A673 (cell line): Measurements from ENCODE around the gene KRT80. TPM values are rescaled to one million over a fixed set of nuclear protein-coding genes. Genes with fewer than 3 reads are reported as not detected.
A peak's percentile ranks its signal among the peaks of the same experiment; 100 is the strongest.

Source experiments
- BruUV-seq: library from RNA; stranded (reverse); fragments of 400-500 nt; replicated peaks from 2 replicates; lab custom pipeline; 2021; lab: Mats Ljungman, UMichigan
- CTCF ChIA-PET: fragments of 300-600 bp; sonication (Branson Sonifier 250); formaldehyde crosslinking; loops from one replicate; lab custom pipeline; 2022; ENCODE audit warnings: antibody characterized with exemption; lab: Charles Lee
- POLR2A ChIA-PET: fragments of 300-600 bp; sonication (Branson Sonifier 250); formaldehyde crosslinking; loops from one replicate; lab custom pipeline; 2022; ENCODE audit warnings: antibody characterized with exemption; ENCODE audit not compliant: low non-redundant PET; lab: Charles Lee
- DNase-seq: peaks from one replicate; pipeline ENCODE4 v3.0.0-alpha.2; 2015; ENCODE audit warnings: low spot score
- H3K27ac ChIP-seq: fragments of 200-600 bp; sonication (generic); 2 replicates; pipeline ENCODE4 v1.5.1; 2016; ENCODE audit warnings: mixed run types, low read depth, mild to moderate bottlenecking, mixed read lengths, antibody characterized with exemption, low read length; ENCODE audit not compliant: poor library complexity, severe bottlenecking
- H3K27me3 ChIP-seq: fragments of 200-600 bp; sonication (generic); replicated peaks from 2 replicates; pipeline ENCODE4 v1.6.1; 2017; ENCODE audit warnings: mixed run types, low read depth, mild to moderate bottlenecking, mixed read lengths, antibody characterized with exemption, low read length; ENCODE audit not compliant: insufficient read depth, poor library complexity
- H3K36me3 ChIP-seq: fragments of 200-600 bp; sonication (generic); 2 replicates; pipeline ENCODE4 v1.6.1; 2016; ENCODE audit warnings: mixed run types, mild to moderate bottlenecking, mixed read lengths, antibody characterized with exemption, low read length; ENCODE audit not compliant: insufficient read depth, poor library complexity, severe bottlenecking
- H3K4me1 ChIP-seq: fragments of 200-600 bp; sonication (generic); 2 replicates; pipeline ENCODE4 v1.6.1; 2017; ENCODE audit warnings: mixed run types, mild to moderate bottlenecking, mixed read lengths, antibody characterized with exemption, low read length; ENCODE audit not compliant: insufficient read depth, poor library complexity, severe bottlenecking
- H3K4me3 ChIP-seq: fragments of 200-600 bp; sonication (generic); 2 replicates; pipeline ENCODE4 v1.5.1; 2016; ENCODE audit warnings: low read depth, mixed run types, mild to moderate bottlenecking, mixed read lengths, low read length; ENCODE audit not compliant: poor library complexity, severe bottlenecking
- H3K9me3 ChIP-seq: fragments of 200-600 bp; sonication (generic); 2 replicates; pipeline ENCODE4 v1.6.1; 2016; ENCODE audit warnings: mixed run types, low read depth, mild to moderate bottlenecking, mixed read lengths, antibody characterized with exemption, low read length; ENCODE audit not compliant: poor library complexity, severe bottlenecking
- EZH2 ChIP-seq: fragments of 200-600 bp; sonication (generic); IDR thresholded peaks from 2 replicates; pipeline ENCODE4 v1.6.1; 2017; ENCODE audit warnings: borderline replicate concordance, low read depth, mild to moderate bottlenecking, mixed read lengths, antibody characterized with exemption, low read length; ENCODE audit not compliant: poor library complexity, severe bottlenecking
- intact Hi-C: fragments of 100-400 bp; cut with micrococcal nuclease; formaldehyde crosslinking; loops from one replicate; pipeline ENCODE4 v1.10.0; 2022; ENCODE audit not compliant: unreplicated experiment
- total RNA-seq: library from RNA; stranded (reverse); gene quantifications from 2 replicates; pipeline ENCODE4 v1.2.3, GENCODE V29; 2021
- TF ChIP-seq, protein P1 (sequence below): fragments of 300-800, 200-600 bp; sonication (generic); conservative IDR thresholded peaks from 2 replicates; pipeline ENCODE4 v1.5.1; 2017; ENCODE audit warnings: low read depth, mild to moderate bottlenecking, antibody characterized with exemption, low read length, moderate library complexity, mixed read lengths

The KRT80 gene
- total RNA-seq, 1 experiment from 2014 or later, result 1.0 TPM

DNA sequence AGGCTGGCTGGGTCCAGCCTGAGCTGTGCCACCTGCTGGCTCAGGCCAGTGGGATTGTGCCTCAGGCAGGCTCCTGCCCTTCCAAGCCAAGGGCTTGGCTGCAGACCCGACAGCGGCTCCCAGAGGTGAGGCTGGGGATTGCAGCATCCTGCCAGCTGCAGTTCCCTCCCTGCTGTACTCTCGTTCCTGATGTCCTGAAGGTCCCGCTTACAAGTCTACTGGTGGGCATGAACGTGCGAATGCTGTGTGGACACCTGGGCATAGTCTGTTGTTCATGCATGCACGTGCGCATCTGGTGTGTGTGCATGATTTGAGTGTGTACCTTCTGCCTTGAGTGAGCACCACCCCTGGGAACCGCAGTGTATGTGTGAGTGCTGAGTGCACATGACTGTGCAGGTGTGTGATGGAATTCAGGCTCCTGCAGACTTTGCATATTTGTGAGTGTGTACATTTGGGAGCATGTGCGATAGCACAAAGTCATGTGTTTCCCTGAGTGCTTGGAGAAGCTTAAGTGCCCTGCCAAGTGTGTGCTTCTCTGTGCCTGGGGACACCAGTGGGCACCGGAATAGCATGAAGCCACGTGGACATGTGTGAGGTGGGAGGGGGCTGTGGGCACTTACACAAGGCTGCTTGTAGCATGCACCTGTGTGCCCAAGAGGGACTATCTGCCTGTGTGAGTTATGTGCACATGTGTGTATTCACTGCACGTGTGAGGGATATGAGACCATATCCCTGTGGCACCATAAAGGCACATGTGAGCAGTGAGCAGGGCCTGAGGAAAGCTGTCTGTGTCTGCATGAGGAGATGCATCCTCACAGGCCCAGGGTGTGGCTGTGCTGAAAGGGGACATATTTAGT, 22.0 kb upstream of the KRT80 start:
- ChIA-PET CTCF (interaction anchor here (0.8 to 1.3 kb wide), 2 partner anchors 22 to 57 kb away, joined by 3 read pairs; partner anchors contain the start of gene KRT80), POLR2A (no interaction called here)
- no peaks in the 10 kb centered on the region for H3K4me1 ChIP-seq
- no peaks in the 10 kb centered on the region for H3K36me3 ChIP-seq
- no TSS peak for BruUV-seq
- intact Hi-C loops, result no loop called here
- DNase-seq, result peak; percentile 63
- H3K9me3 ChIP-seq, result no peaks in the 10 kb centered on the region
- no peak overlapping the region for H3K4me3 ChIP-seq
- no peaks in the 10 kb centered on the region for H3K27me3 ChIP-seq
- no peak for TF ChIP-seq EZH2
- TF ChIP-seq, protein P1, sequence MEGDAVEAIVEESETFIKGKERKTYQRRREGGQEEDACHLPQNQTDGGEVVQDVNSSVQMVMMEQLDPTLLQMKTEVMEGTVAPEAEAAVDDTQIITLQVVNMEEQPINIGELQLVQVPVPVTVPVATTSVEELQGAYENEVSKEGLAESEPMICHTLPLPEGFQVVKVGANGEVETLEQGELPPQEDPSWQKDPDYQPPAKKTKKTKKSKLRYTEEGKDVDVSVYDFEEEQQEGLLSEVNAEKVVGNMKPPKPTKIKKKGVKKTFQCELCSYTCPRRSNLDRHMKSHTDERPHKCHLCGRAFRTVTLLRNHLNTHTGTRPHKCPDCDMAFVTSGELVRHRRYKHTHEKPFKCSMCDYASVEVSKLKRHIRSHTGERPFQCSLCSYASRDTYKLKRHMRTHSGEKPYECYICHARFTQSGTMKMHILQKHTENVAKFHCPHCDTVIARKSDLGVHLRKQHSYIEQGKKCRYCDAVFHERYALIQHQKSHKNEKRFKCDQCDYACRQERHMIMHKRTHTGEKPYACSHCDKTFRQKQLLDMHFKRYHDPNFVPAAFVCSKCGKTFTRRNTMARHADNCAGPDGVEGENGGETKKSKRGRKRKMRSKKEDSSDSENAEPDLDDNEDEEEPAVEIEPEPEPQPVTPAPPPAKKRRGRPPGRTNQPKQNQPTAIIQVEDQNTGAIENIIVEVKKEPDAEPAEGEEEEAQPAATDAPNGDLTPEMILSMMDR, result peak; percentile 97
- H3K27ac ChIP-seq, result no peak overlapping the region

DNA sequence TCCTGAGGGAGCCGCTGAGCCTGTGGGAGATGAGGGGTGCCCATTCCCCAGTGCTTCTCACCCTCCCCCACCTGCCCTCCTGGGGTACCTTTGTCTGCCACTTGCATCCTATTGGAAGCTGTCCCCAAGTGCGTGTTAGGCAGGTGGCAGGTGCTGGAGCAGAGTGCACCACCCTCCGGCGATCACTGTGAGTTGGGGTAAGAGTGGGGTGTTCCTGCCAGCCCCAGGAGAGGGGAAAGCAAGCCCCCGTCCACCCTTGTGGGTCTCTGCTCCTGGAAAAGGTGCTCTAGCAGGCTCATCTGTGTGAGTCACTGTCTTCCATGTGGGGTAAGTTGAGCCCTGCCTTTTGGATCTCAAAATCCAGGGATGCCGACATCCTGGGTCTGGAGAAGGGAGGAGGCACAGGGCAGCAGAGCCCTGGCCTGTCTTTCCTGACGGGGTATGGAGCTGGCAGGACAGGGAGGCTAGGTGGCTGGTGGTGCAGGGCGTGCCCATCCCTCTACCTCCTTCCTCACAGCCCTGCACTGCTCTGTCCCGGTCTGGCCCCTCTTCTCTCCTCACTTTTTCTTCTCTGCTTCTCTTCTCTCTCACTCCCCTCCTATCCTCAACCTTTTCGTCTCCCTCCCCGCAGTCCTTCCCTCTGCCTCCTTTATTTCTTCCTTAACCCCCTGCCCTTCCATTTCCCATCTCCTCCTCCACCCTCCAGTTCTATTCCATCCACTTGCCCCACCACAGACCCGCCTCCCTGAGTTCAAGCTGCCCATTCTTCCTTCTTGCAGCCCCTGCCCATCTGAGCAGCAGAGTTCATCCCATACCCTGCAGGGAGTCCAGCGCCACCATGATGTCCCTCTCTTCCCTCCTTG, 21.1 kb upstream of the KRT80 start:
- no peak for TF ChIP-seq EZH2
- TF ChIP-seq, protein P1, result no peak
- intact Hi-C loops, result no loop called here
- POLR2A ChIA-PET, result no interaction called here
- H3K9me3 ChIP-seq, result no peaks in the 10 kb centered on the region
- no peaks in the 10 kb centered on the region for H3K36me3 ChIP-seq
- H3K27ac ChIP-seq, result no peak overlapping the region
- no peak for DNase-seq
- peaks cover 1% of the 10 kb centered on the region for H3K4me1 ChIP-seq
- H3K27me3 ChIP-seq, result no peaks in the 10 kb centered on the region
- CTCF ChIA-PET, result interaction anchor here (0.8 to 1.3 kb wide), 2 partner anchors 21 to 56 kb away, joined by 3 read pairs; partner anchors contain the start of gene KRT80
- H3K4me3 ChIP-seq, result no peak overlapping the region
- BruUV-seq, result no TSS peak

GRCh38 chr12:52211716-52212585, 20.1 kb upstream of the KRT80 start:
- POLR2A ChIA-PET, result interaction anchor here (0.6 kb wide), 1 partner anchor 16 kb away, joined by 5 read pairs; no protein-coding TSS in a partner anchor
- H3K27ac ChIP-seq, result no peak overlapping the region
- DNase-seq, result no peak
- no peaks in the 10 kb centered on the region for H3K27me3 ChIP-seq
- peaks cover 4% of the 10 kb centered on the region for H3K4me1 ChIP-seq
- TF ChIP-seq, protein P1, result no peak
- no peak for TF ChIP-seq EZH2
- no peak overlapping the region for H3K4me3 ChIP-seq
- intact Hi-C loops, result no loop called here
- CTCF ChIA-PET, result no interaction called here
- no peaks in the 10 kb centered on the region for H3K36me3 ChIP-seq
- BruUV-seq, result no TSS peak
- no peaks in the 10 kb centered on the region for H3K9me3 ChIP-seq
